ENCODE data around the gene SLC7A8.
A peak's percentile ranks its signal among the peaks of the same experiment; 100 is the strongest.

SLC7A8 gene

DNA sequence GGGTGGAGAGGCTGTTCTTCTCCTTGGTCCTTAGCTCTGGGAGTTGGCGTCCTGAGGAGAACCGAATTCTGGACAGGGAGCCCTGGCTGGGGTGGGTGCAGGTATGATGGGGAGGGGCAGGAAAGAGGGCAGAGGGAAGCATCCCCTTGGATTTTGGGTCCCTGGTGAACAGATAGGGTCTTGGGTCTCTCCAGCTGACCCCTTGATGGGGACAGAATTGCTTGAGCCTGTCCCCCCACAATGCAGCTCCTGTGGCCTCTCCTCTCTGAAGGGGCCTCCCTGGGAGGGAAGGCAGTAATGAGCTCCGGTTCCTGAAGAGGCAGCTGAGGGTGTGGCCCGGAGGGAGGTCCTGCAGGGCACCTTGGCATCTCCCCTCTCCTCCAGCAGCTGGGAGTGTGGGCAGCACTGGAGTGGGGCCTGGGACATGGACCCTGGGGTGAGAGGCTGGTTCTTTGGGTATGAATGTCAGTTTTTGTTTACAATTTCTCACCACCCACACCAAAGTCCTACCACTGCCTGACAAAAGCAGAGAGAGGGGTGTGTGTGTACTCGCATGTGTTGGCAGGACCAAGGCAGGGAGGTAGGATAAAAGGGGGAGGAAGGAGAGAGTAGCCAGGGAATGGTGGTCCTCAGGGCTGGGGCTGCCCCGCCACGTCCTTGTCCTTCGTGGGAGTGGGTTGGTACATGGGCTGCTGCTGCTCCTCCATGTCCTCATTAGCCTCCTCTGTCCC, 56.7 kb downstream of the SLC7A8 start:
- FAIRE-seq (no peak), DNase-seq (ENCODE audit: insufficient read length, low spot score) (no peak)
- no peak for TF ChIP-seq TAF1 (IDR thresholded peaks at IDR 0.05; ENCODE audit: low read depth, low read length)
- no peak for TF ChIP-seq POLR2AphosphoS5 (IDR thresholded peaks at IDR 0.05; ENCODE audit: low read depth, low read length)
- no peak for TF ChIP-seq POU2F2 (IDR thresholded peaks at IDR 0.05; ENCODE audit: low read depth, low read length)
- no peak for TF ChIP-seq PAX5 (IDR thresholded peaks at IDR 0.05; ENCODE audit: insufficient read depth, low read length, severe bottlenecking)
- no peak for TF ChIP-seq POLR2A (IDR thresholded peaks at IDR 0.05; ENCODE audit: low read depth, low read length)
- TF ChIP-seq SPI1 (IDR thresholded peaks at IDR 0.05; ENCODE audit: low read depth, low read length): no peak

DNA sequence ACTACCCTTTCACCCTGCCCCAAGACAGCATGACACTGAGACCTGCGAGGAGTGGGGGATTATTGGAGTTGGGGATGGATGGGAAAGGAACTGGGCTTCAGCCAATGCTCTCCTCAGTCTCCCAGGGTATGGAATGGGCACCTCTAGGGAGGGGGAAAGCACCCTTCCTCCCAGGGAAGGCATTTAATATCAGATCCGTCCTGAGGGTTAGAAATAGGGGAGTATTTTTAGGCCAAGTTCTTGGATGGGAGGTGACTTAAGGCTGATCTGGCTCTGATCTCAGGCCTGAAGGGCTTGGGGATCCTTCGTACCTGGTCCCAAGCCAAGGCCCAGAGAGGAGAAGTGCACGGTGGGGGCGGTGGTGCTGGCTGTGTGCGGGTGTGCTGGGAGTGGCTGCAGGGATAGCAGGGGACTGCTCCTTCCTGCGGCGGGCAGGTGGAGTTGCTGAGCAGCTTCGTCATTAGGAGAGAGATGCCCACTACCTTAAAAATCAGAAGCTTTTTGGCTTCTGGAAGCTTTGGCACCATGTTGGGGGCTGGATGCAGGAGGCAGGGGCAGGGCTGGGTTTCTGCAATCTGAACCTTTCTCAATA, 57.4 kb downstream of the SLC7A8 start:
- TF ChIP-seq POLR2A (IDR thresholded peaks at IDR 0.05; ENCODE audit: low read depth, low read length) (no peak), SPI1 (IDR thresholded peaks at IDR 0.05; ENCODE audit: low read depth, low read length) (no peak), POLR2AphosphoS5 (IDR thresholded peaks at IDR 0.05; ENCODE audit: low read depth, low read length) (no peak), TAF1 (IDR thresholded peaks at IDR 0.05; ENCODE audit: low read depth, low read length) (no peak), PAX5 (IDR thresholded peaks at IDR 0.05; ENCODE audit: insufficient read depth, low read length, severe bottlenecking) (no peak), POU2F2 (IDR thresholded peaks at IDR 0.05; ENCODE audit: low read depth, low read length) (no peak)
- no peak for FAIRE-seq
- no peak for DNase-seq (ENCODE audit: insufficient read length, low spot score)

DNA sequence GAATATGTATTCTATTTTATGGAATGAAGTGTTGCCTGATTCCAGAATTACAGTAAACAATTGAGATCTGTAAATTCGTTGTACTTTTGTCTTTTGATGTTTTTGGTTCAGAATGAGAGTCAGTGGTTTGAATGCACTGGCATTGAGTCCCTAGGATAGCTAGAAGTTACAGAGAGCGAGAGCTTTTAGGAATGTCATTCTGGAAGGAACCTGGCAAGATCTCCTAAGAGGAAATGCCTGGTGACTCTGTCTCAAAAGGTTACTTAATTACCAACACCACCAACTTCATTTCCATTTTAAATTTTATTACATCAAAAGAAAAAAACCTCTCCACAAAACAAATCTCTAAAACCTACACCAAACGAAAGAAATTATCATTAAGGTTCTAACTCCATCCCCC, 58.4 kb downstream of the SLC7A8 start:
- no peak for TF ChIP-seq PAX5 (IDR thresholded peaks at IDR 0.05; ENCODE audit: insufficient read depth, low read length, severe bottlenecking)
- TF ChIP-seq TAF1 (IDR thresholded peaks at IDR 0.05; ENCODE audit: low read depth, low read length): no peak
- TF ChIP-seq POLR2AphosphoS5 (IDR thresholded peaks at IDR 0.05; ENCODE audit: low read depth, low read length): no peak
- TF ChIP-seq POLR2A (IDR thresholded peaks at IDR 0.05; ENCODE audit: low read depth, low read length): no peak
- TF ChIP-seq POU2F2 (IDR thresholded peaks at IDR 0.05; ENCODE audit: low read depth, low read length): no peak
- no peak for TF ChIP-seq SPI1 (IDR thresholded peaks at IDR 0.05; ENCODE audit: low read depth, low read length)
- FAIRE-seq: no peak
- DNase-seq (ENCODE audit: insufficient read length, low spot score): no peak

DNA sequence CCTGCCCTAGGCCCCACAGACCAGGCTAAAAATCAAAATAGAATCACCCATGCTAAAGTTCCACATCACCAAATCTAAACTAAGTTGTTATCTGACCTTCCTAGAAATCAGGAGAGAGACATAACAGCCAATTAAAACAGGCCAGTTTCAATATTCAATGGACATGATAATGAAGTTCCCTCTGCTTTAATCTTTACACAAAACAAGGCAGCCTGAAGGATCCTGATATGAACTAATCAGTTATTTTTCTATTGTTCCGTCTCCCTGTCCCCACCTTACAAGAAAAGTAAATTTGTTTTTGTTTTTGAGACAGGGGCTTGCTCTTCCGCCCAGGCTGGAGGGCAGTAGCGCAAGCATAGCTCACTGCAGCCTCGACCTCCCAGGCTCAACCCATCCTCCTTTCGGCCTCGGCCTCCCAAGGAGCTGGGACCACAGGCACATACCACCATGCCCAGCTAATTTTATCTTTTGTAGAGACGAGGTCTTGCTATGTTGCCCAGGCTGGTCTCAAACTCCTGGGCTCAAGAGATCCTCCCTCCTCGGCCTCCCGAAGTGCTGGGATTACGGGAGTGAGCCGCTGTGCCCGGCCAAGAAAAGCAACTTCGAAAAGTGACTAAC, 59.0 kb downstream of the SLC7A8 start:
- TF ChIP-seq TAF1 (IDR thresholded peaks at IDR 0.05; ENCODE audit: low read depth, low read length) (no peak), POLR2A (IDR thresholded peaks at IDR 0.05; ENCODE audit: low read depth, low read length) (no peak), SPI1 (IDR thresholded peaks at IDR 0.05; ENCODE audit: low read depth, low read length) (no peak), PAX5 (IDR thresholded peaks at IDR 0.05; ENCODE audit: insufficient read depth, low read length, severe bottlenecking) (no peak), POU2F2 (IDR thresholded peaks at IDR 0.05; ENCODE audit: low read depth, low read length) (no peak), POLR2AphosphoS5 (IDR thresholded peaks at IDR 0.05; ENCODE audit: low read depth, low read length) (no peak)
- no peak for FAIRE-seq
- no peak for DNase-seq (ENCODE audit: insufficient read length, low spot score)

DNA sequence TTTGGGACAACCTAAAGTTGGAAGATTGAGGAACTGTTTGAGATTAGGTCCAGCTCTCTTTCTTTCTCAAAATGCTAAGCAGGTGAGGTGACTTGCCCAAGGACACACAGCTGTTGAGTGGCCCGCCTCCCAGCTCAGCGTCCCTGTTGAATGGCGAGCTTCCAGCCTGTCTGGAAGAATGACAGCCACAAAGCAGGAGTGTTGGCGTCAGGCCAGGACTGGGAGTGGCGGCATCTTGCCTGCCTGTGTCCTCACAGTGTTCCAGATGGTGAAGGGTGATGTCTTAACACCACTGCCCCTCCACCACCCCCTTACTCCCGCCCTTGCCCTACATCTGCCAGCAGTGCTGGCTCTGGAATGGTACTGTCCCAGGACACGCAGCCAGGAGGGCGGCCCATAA, 60.0 kb downstream of the SLC7A8 start:
- TF ChIP-seq PAX5 (IDR thresholded peaks at IDR 0.05; ENCODE audit: insufficient read depth, low read length, severe bottlenecking) (no peak), POLR2AphosphoS5 (IDR thresholded peaks at IDR 0.05; ENCODE audit: low read depth, low read length) (no peak), POLR2A (IDR thresholded peaks at IDR 0.05; ENCODE audit: low read depth, low read length) (no peak), POU2F2 (IDR thresholded peaks at IDR 0.05; ENCODE audit: low read depth, low read length) (no peak), SPI1 (IDR thresholded peaks at IDR 0.05; ENCODE audit: low read depth, low read length) (no peak), TAF1 (IDR thresholded peaks at IDR 0.05; ENCODE audit: low read depth, low read length) (no peak)
- no peak for FAIRE-seq
- DNase-seq (ENCODE audit: insufficient read length, low spot score): no peak

- FAIRE-seq (peak; percentile 20), DNase-seq (ENCODE audit: insufficient read length, low spot score) (no peak)
- no peak for TF ChIP-seq TAF1 (IDR thresholded peaks at IDR 0.05; ENCODE audit: low read depth, low read length)
- no peak for TF ChIP-seq PAX5 (IDR thresholded peaks at IDR 0.05; ENCODE audit: insufficient read depth, low read length, severe bottlenecking)
- no peak for TF ChIP-seq POLR2A (IDR thresholded peaks at IDR 0.05; ENCODE audit: low read depth, low read length)
- no peak for TF ChIP-seq POU2F2 (IDR thresholded peaks at IDR 0.05; ENCODE audit: low read depth, low read length)
- no peak for TF ChIP-seq SPI1 (IDR thresholded peaks at IDR 0.05; ENCODE audit: low read depth, low read length)
- TF ChIP-seq POLR2AphosphoS5 (IDR thresholded peaks at IDR 0.05; ENCODE audit: low read depth, low read length): no peak
Measured at GRCh38 chr14:23122086-23122485, 61.4 kb downstream of the SLC7A8 start.

- TF ChIP-seq SPI1 (IDR thresholded peaks at IDR 0.05; ENCODE audit: low read depth, low read length): peak; percentile 52
- TF ChIP-seq POLR2A (IDR thresholded peaks at IDR 0.05; ENCODE audit: low read depth, low read length): no peak
- TF ChIP-seq POU2F2 (IDR thresholded peaks at IDR 0.05; ENCODE audit: low read depth, low read length): peak; percentile 87; the same call in 1 of the 2 replicates
- no peak for TF ChIP-seq POLR2AphosphoS5 (IDR thresholded peaks at IDR 0.05; ENCODE audit: low read depth, low read length)
- FAIRE-seq (peak; percentile 80), DNase-seq (ENCODE audit: insufficient read length, low spot score) (no peak)
Measured at GRCh38 chr14:23121361-23121771, 62.1 kb downstream of the SLC7A8 start.

- peak; percentile 86 for FAIRE-seq
- peak; percentile 78 for DNase-seq (ENCODE audit: insufficient read length, low spot score)
- TF ChIP-seq SPI1 (IDR thresholded peaks at IDR 0.05; ENCODE audit: low read depth, low read length): 0 out of 2 replicates have a peak, but pooled peaks have one; percentile 24
- peak; percentile 79; the same call in 1 of the 2 replicates for TF ChIP-seq POU2F2 (IDR thresholded peaks at IDR 0.05; ENCODE audit: low read depth, low read length)
- no peak for TF ChIP-seq POLR2AphosphoS5 (IDR thresholded peaks at IDR 0.05; ENCODE audit: low read depth, low read length)
Measured at GRCh38 chr14:23120541-23121251, 62.8 kb downstream of the SLC7A8 start.
